ENCODE data around the gene NT5E.

GRCh38 chr6:85462673-85463072 is 12.8 kb downstream of the NT5E start:
- TF ChIP-seq CSDC2 (CRISPR knock-in tag; IDR thresholded peaks at IDR 0.05) (no peak), RARB (CRISPR knock-in tag; IDR thresholded peaks at IDR 0.05) (no peak), POU6F1 (CRISPR knock-in tag; IDR thresholded peaks at IDR 0.05; ENCODE audit: borderline replicate concordance, low read depth) (no peak), TSHZ2 (CRISPR knock-in tag; IDR thresholded peaks at IDR 0.05) (no peak), ZFP30 (CRISPR knock-in tag; IDR thresholded peaks at IDR 0.05) (no peak), PATZ1 (CRISPR knock-in tag; IDR thresholded peaks at IDR 0.05; ENCODE audit: borderline replicate concordance) (no peak), CREB5 (CRISPR knock-in tag; IDR thresholded peaks at IDR 0.05; ENCODE audit: low read depth) (no peak), ZNF565 (CRISPR knock-in tag; conservative IDR thresholded peaks at IDR 0.05; ENCODE audit: low read depth) (no peak), TCF4 (CRISPR knock-in tag; IDR thresholded peaks at IDR 0.05; ENCODE audit: borderline replicate concordance) (no peak), TOX (CRISPR knock-in tag; IDR thresholded peaks at IDR 0.05; ENCODE audit: borderline replicate concordance) (no peak)
